ENCODE measurements around the gene TLE5.

GRCh38 chr19:3014135-3014534 lies 48.2 kb downstream of the TLE5 start:
- no peak for TF ChIP-seq CTCF (IDR thresholded peaks at IDR 0.05)
- no peak for TF ChIP-seq POLR2A (IDR thresholded peaks at IDR 0.05)
- TF ChIP-seq POLR2AphosphoS5 (IDR thresholded peaks at IDR 0.05): no peak
